HEK293T (cell line): ENCODE measurements around the gene TSKU.

Experiments
- CTCF ChIA-PET: fragments of 350-600 bp; formaldehyde crosslinking; extraction: SDS; loops from one replicate; lab custom pipeline; 2021; ENCODE audit warnings: antibody characterized with exemption, inconsistent platforms; lab: Yijun Ruan, JAX
- POLR2A ChIA-PET: fragments of 350-600 bp; formaldehyde crosslinking; extraction: SDS; loops from one replicate; lab custom pipeline; 2020; ENCODE audit warnings: antibody characterized with exemption, inconsistent platforms; lab: Yijun Ruan, JAX
- DNase-seq: peaks from one replicate; pipeline ENCODE4 v3.0.0; 2012; ENCODE audit warnings: mixed read lengths; ENCODE audit errors: extremely low spot score
- ARNT ChIP-seq: fragments of 450-650 bp; IDR thresholded peaks from 2 replicates; pipeline ENCODE4 v1.6.1; 2017; ENCODE audit warnings: mild to moderate bottlenecking
- BHLHE40 ChIP-seq: fragments of 450-650 bp; IDR thresholded peaks from 2 replicates; pipeline ENCODE4 v1.6.1; 2016; ENCODE audit warnings: mild to moderate bottlenecking, moderate library complexity, borderline replicate concordance
- CTBP1 ChIP-seq: fragments of 450-650 bp; IDR thresholded peaks from 2 replicates; pipeline ENCODE4 v1.6.1; 2016; ENCODE audit warnings: borderline replicate concordance
- ELF4 ChIP-seq: fragments of 450-650 bp; IDR thresholded peaks from 2 replicates; pipeline ENCODE4 v1.6.1; 2017; ENCODE audit warnings: antibody characterized with exemption
- FOXA1 ChIP-seq: fragments of 450-650 bp; IDR thresholded peaks from 2 replicates; pipeline ENCODE4 v1.6.1; 2016; ENCODE audit warnings: mild to moderate bottlenecking
- FOXK2 ChIP-seq: fragments of 450-650 bp; IDR thresholded peaks from 2 replicates; pipeline ENCODE4 v1.6.1; 2016; ENCODE audit warnings: mild to moderate bottlenecking
- FOXM1 ChIP-seq: fragments of 450-650 bp; IDR thresholded peaks from 2 replicates; pipeline ENCODE4 v1.6.1; 2017; ENCODE audit warnings: mild to moderate bottlenecking, borderline replicate concordance
- HDGF ChIP-seq: fragments of 450-650 bp; IDR thresholded peaks from 2 replicates; pipeline ENCODE4 v1.6.1; 2017; ENCODE audit warnings: antibody characterized with exemption, borderline replicate concordance
- L3MBTL2 ChIP-seq: fragments of 450-650 bp; conservative IDR thresholded peaks from 2 replicates; pipeline ENCODE4 v1.6.1; 2016; ENCODE audit warnings: mild to moderate bottlenecking
- LEF1 ChIP-seq: fragments of 450-650 bp; IDR thresholded peaks from 2 replicates; pipeline ENCODE4 v1.6.1; 2017; ENCODE audit warnings: mild to moderate bottlenecking, borderline replicate concordance
- NFRKB ChIP-seq: fragments of 450-650 bp; IDR thresholded peaks from 2 replicates; pipeline ENCODE4 v1.6.1; 2016; ENCODE audit warnings: mild to moderate bottlenecking, moderate library complexity
- PKNOX1 ChIP-seq: fragments of 450-650 bp; IDR thresholded peaks from 2 replicates; pipeline ENCODE4 v1.6.1; 2016
- SP1 ChIP-seq: fragments of 450-650 bp; IDR thresholded peaks from 2 replicates; pipeline ENCODE4 v1.6.1; 2017
- SUZ12 ChIP-seq: fragments of 450-650 bp; IDR thresholded peaks from 2 replicates; pipeline ENCODE4 v1.6.1; 2016; ENCODE audit warnings: mild to moderate bottlenecking
- TARDBP ChIP-seq: fragments of 450-650 bp; IDR thresholded peaks from 2 replicates; pipeline ENCODE4 v1.6.1; 2016
- ZNF384 ChIP-seq: fragments of 450-650 bp; IDR thresholded peaks from 2 replicates; pipeline ENCODE4 v1.6.1; 2016

Gene TSKU

GRCh38 chr11:76768088-76768908 is 14.9 kb upstream of the TSKU start:
- no peak for TF ChIP-seq CTBP1
- TF ChIP-seq SUZ12 = no peak
- TF ChIP-seq ARNT = no peak
- no peak for TF ChIP-seq HDGF
- TF ChIP-seq BHLHE40 = no peak
- no peak for TF ChIP-seq NFRKB
- TF ChIP-seq ELF4 = no peak
- no peak for TF ChIP-seq TARDBP
- no peak for TF ChIP-seq ZNF384
- no peak for TF ChIP-seq LEF1
- no peak for TF ChIP-seq FOXA1
- no peak for TF ChIP-seq FOXK2
- no peak for TF ChIP-seq FOXM1
- TF ChIP-seq L3MBTL2 = no peak
- TF ChIP-seq SP1 = no peak
- TF ChIP-seq PKNOX1 = no peak
- POLR2A ChIA-PET = no interaction called here
- no peak for DNase-seq
- CTCF ChIA-PET = no interaction called here

GRCh38 chr11:76768909-76769560 is 14.1 kb upstream of the TSKU start:
- TF ChIP-seq BHLHE40 (no peak), FOXM1 (no peak), FOXA1 (no peak), SP1 (no peak), FOXK2 (no peak), SUZ12 (no peak), ELF4 (no peak), ARNT (no peak)
- no peak for DNase-seq
- CTCF ChIA-PET = no interaction called here
- POLR2A ChIA-PET = no interaction called here

- DNase-seq = no peak
- ChIA-PET POLR2A (interaction anchor here (1.6 kb wide), 1 partner anchor 13 kb away, joined by 6 read pairs; the partner anchor contains the start of gene TSKU), CTCF (interaction anchor here (0.5 kb wide), 1 partner anchor 13 kb away, joined by 3 read pairs; no protein-coding TSS in a partner anchor)
- no peak for TF ChIP-seq TARDBP
- TF ChIP-seq ARNT = no peak
- no peak for TF ChIP-seq ZNF384
- TF ChIP-seq FOXK2 = no peak
- TF ChIP-seq LEF1 = no peak
These were observed 13.2 kb upstream of the TSKU start for GRCh38 chr11:76769645-76770586.

GRCh38 chr11:76770642-76771445 is 12.3 kb upstream of the TSKU start:
- CTCF ChIA-PET = interaction anchor here (0.5 kb wide), 2 partner anchors 12 to 213 kb away, joined by 3 read pairs; no protein-coding TSS in a partner anchor
- POLR2A ChIA-PET = interaction anchor here (1.5 to 1.6 kb wide), 2 partner anchors 11 to 12 kb away, joined by 4 to 6 read pairs; partner anchors contain the start of gene TSKU
- no peak for TF ChIP-seq NFRKB
- TF ChIP-seq FOXK2 = no peak
- DNase-seq = no peak

- TF ChIP-seq SP1 = no peak
- no peak for DNase-seq
- ChIA-PET CTCF (no interaction called here), POLR2A (interaction anchor here (1.5 kb wide), 1 partner anchor 10 kb away, joined by 4 read pairs; no protein-coding TSS in a partner anchor)
These were observed 11.6 kb upstream of the TSKU start for GRCh38 chr11:76771446-76772099.

- CTCF ChIA-PET = no interaction called here
- POLR2A ChIA-PET = interaction anchor here (1.5 kb wide), 1 partner anchor 9 kb away, joined by 4 read pairs; no protein-coding TSS in a partner anchor
- TF ChIP-seq PKNOX1 (no peak), HDGF (no peak), FOXM1 (no peak), SUZ12 (no peak), LEF1 (no peak), CTBP1 (no peak), ARNT (no peak), L3MBTL2 (no peak), BHLHE40 (no peak), NFRKB (no peak), SP1 (no peak), FOXA1 (no peak), ELF4 (no peak), FOXK2 (no peak), ZNF384 (no peak), TARDBP (no peak)
- DNase-seq = no peak
These were observed 10.9 kb upstream of the TSKU start for GRCh38 chr11:76772100-76772782.
